ENCODE measurements around the gene UXS1.

- TF ChIP-seq POLR2A (IDR thresholded peaks at IDR 0.05; ENCODE audit: low read length) (no peak), GATA1 (IDR thresholded peaks at IDR 0.05; ENCODE audit: low read depth, low read length) (no peak)
Observed at GRCh38 chr2:106205488-106205887, 11.4 kb upstream of the UXS1 start.
